Fibroblast of lung (primary cell): ENCODE results near the gene CARS1.

Experiments used
- CTCF ChIP-seq, 2 donors: IDR thresholded peaks in 1 of 2; conservative IDR thresholded peaks in 1 of 2; 1 replicate in 1 of 2; 2 replicates in 1 of 2; pipeline ENCODE4 v1.5.1; 2011 to 2012; ENCODE audit warnings: low read length in 2 of 2, control low read depth in 1 of 2, inconsistent platforms in 1 of 2, low read depth in 1 of 2, mild to moderate bottlenecking in 1 of 2
- EZH2 ChIP-seq: IDR thresholded peaks from 2 replicates; pipeline ENCODE4 v1.5.1; 2012; ENCODE audit warnings: low read length, control low read depth, mild to moderate bottlenecking; ENCODE audit errors: missing control alignments

GRCh38 chr11:2961080-2961479 lies 96.1 kb downstream of the CARS1 start:
- no peak for TF ChIP-seq CTCF (conservative IDR thresholded peaks at IDR 0.05 in 1 of 2, IDR thresholded peaks at IDR 0.05 in 1 of 2; ENCODE audit: low read depth in 1 of 2, low read length in 2 of 2)
- TF ChIP-seq EZH2, result no peak
